NT2/D1 (cell line): ENCODE data around the gene APBA2.
A peak's percentile ranks its signal among the peaks of the same experiment; 100 is the strongest.

Experiments
- DNase-seq: peaks from one replicate; pipeline ENCODE4 v3.0.0-alpha.2; 2011; ENCODE audit warnings: low read depth, low spot score
- H3K27me3 ChIP-seq: 2 replicates; pipeline ENCODE4 v1.6.0; 2011; ENCODE audit warnings: mild to moderate bottlenecking; ENCODE audit not compliant: insufficient read length, insufficient read depth
- H3K36me3 ChIP-seq: 2 replicates; pipeline ENCODE4 v1.6.1; 2011; ENCODE audit warnings: mild to moderate bottlenecking, low read length, mixed read lengths; ENCODE audit not compliant: insufficient read depth, insufficient read length
- H3K4me1 ChIP-seq: 2 replicates; pipeline ENCODE4 v1.5.1; 2011; ENCODE audit not compliant: insufficient read depth, insufficient read length
- H3K4me3 ChIP-seq: 2 replicates; pipeline ENCODE4 v1.5.1; 2011; ENCODE audit warnings: low read depth; ENCODE audit not compliant: insufficient read length
- H3K9ac ChIP-seq: 2 replicates; pipeline ENCODE4 v1.6.0; 2011; ENCODE audit warnings: low read depth; ENCODE audit not compliant: insufficient read length
- H3K9me3 ChIP-seq: 2 replicates; pipeline ENCODE4 v1.5.1; 2011; ENCODE audit warnings: mild to moderate bottlenecking, low read length; ENCODE audit not compliant: insufficient read depth
- SUZ12 ChIP-seq: IDR thresholded peaks from 2 replicates; pipeline ENCODE4 v1.6.1; 2011; ENCODE audit not compliant: insufficient read length, insufficient read depth; ENCODE audit errors: extremely low read depth
- YY1 ChIP-seq: IDR thresholded peaks from 2 replicates; pipeline ENCODE4 v1.6.1; 2011; ENCODE audit not compliant: insufficient read length, insufficient read depth
- ZNF274 ChIP-seq: IDR thresholded peaks from 2 replicates; pipeline ENCODE4 v1.6.1; 2011; ENCODE audit warnings: mild to moderate bottlenecking, low read depth, low read length

APBA2 gene

DNA sequence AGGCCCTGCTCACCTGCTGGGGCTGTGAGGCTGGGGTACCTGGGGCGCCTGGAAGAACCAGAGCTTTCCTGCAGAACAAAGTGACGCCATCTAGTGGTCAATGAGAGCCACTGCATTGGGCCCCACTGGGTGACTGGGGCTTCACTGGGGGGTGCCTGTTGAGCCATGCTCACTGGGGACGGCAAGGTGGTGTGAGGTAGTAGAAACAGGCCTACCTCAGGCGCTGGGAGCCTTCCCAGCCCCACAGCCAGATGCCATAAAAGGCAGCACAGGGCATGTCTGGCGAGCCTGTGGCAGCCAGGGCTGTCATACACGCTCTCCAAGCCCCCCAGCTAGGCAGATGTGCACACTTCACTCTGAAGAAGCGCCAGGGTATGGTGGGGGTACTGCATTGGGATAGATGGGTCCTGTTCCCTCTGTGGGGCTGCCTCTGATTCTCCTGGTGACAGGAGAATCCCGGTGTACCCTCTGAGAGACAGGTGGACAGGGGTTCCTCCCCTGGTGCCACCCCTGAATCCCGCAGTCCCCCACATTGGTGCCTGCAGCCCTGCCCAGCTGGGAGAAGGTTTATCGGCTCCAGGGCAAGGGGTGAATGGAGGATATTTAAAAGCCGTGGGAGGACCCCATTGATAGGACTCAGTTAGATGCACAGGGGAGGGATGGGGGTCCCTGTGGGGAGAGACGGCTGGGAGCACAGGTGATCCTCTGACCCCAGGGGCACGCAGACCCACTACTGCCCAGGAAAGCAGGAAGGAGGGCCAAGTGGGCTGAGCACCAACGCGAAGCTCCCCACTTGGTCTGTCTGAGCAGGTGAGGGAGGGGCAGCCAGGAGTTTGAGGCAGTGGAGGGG lies 205.1 kb downstream of the APBA2 start:
- no peak for DNase-seq
- peaks cover 2% of the 10 kb centered on the region for H3K4me1 ChIP-seq
- no peak for TF ChIP-seq YY1
- no peak for TF ChIP-seq SUZ12
- TF ChIP-seq ZNF274, result no peak
- H3K9ac ChIP-seq, result peak overlapping the region; percentile 21
- H3K4me3 ChIP-seq, result no peak overlapping the region
- no peaks in the 10 kb centered on the region for H3K36me3 ChIP-seq
- H3K27me3 ChIP-seq, result no peaks in the 10 kb centered on the region
- no peaks in the 10 kb centered on the region for H3K9me3 ChIP-seq

GRCh38 chr15:29091666-29092065 lies 205.9 kb downstream of the APBA2 start:
- no peak overlapping the region for H3K9ac ChIP-seq
- no peaks in the 10 kb centered on the region for H3K9me3 ChIP-seq
- no peak for DNase-seq
- no peaks in the 10 kb centered on the region for H3K27me3 ChIP-seq
- no peak overlapping the region for H3K4me3 ChIP-seq
- peaks cover 2% of the 10 kb centered on the region for H3K4me1 ChIP-seq
- no peaks in the 10 kb centered on the region for H3K36me3 ChIP-seq
- no peak for TF ChIP-seq YY1
- no peak for TF ChIP-seq ZNF274
- TF ChIP-seq SUZ12, result no peak

GRCh38 chr15:29092376-29093064 lies 206.7 kb downstream of the APBA2 start:
- H3K27me3 ChIP-seq, result no peaks in the 10 kb centered on the region
- H3K4me1 ChIP-seq, result peaks cover 2% of the 10 kb centered on the region
- no peak overlapping the region for H3K9ac ChIP-seq
- DNase-seq, result no peak
- TF ChIP-seq YY1 (no peak), SUZ12 (no peak), ZNF274 (no peak)
- no peaks in the 10 kb centered on the region for H3K36me3 ChIP-seq
- H3K9me3 ChIP-seq, result no peaks in the 10 kb centered on the region
- no peak overlapping the region for H3K4me3 ChIP-seq

DNA sequence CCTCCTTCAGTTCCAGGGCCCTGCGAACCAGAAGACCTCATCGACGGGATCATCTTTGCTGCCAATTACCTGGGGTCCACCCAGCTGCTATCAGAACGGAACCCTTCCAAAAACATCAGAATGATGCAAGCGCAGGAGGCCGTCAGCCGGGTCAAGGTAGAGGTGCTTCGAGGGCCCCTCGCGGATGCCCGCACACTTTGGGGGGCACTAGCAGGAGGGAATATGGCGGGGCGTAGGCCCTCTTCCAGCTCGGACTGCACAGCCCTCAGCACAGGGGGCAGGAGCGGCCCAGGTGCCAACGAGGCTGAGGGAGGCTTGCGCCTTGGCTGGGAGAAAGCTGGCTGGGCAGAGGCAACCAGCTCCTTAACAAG lies 207.3 kb downstream of the APBA2 start:
- no peaks in the 10 kb centered on the region for H3K9me3 ChIP-seq
- H3K9ac ChIP-seq, result no peak overlapping the region
- no peak for TF ChIP-seq YY1
- TF ChIP-seq ZNF274, result no peak
- TF ChIP-seq SUZ12, result no peak
- DNase-seq, result no peak
- peaks cover 2% of the 10 kb centered on the region for H3K4me1 ChIP-seq
- no peaks in the 10 kb centered on the region for H3K27me3 ChIP-seq
- no peaks in the 10 kb centered on the region for H3K36me3 ChIP-seq
- H3K4me3 ChIP-seq, result no peak overlapping the region

DNA sequence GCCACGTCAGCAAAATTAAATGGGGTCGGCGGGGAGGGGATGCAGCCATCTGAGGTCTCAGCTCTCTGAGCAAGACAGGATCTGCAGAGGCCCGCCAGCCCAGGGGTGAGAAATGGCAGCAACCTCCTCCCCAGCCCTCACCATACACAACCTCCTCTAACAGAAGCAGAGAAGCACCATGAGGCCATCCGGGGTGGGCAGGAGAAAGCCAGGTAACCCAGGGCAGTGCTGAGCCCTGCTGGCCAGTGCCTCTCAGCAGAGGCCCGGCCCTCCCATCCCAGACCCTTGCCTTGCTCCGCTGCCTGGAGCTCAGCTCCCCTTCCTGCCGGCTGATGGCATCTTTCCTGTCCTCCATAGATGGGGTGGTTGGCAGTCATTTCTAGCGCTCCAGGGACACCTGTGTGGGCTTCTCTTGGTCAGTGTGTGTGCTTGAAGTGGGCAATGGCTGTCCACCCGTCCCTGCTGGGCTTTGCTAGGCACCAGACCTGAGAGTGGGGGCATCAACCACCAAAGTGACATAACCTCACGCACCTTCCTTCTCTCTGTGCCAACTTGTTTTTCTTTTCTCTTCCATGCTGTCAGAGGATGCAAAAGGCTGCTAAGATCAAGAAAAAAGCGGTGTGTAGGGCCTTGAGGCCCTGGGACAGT lies 208.0 kb downstream of the APBA2 start:
- Histone ChIP-seq H3K4me1 (peaks cover 2% of the 10 kb centered on the region), H3K27me3 (no peaks in the 10 kb centered on the region), H3K4me3 (no peak overlapping the region), H3K9me3 (no peaks in the 10 kb centered on the region), H3K9ac (no peak overlapping the region), H3K36me3 (peaks cover 2% of the 10 kb centered on the region)
- no peak for TF ChIP-seq SUZ12
- no peak for TF ChIP-seq ZNF274
- no peak for TF ChIP-seq YY1
- no peak for DNase-seq

DNA sequence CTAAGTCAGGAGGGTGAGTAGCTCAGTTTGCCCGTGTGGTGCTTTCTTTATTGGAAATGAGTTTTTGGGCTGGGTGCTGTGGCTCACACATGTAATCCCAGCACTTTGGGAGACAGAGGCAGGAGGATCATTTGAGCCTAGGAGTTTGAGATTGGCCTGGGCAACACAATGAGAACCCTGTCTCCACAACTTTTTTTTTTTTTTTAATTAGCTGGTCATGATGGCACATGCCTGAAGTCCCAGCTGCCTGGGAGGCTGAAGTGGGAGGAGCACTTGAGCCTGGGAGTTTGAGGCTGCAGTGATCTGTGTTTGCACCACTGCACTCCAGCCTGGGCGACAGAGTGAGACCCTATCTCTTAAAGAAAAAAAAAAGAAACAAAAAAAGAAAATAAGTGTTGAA lies 208.9 kb downstream of the APBA2 start:
- Histone ChIP-seq H3K36me3 (peaks cover 4% of the 10 kb centered on the region), H3K4me3 (no peak overlapping the region), H3K27me3 (no peaks in the 10 kb centered on the region), H3K9me3 (no peaks in the 10 kb centered on the region), H3K4me1 (peaks cover 2% of the 10 kb centered on the region), H3K9ac (no peak overlapping the region)
- TF ChIP-seq YY1 (no peak), SUZ12 (no peak), ZNF274 (no peak)
- DNase-seq, result no peak

DNA sequence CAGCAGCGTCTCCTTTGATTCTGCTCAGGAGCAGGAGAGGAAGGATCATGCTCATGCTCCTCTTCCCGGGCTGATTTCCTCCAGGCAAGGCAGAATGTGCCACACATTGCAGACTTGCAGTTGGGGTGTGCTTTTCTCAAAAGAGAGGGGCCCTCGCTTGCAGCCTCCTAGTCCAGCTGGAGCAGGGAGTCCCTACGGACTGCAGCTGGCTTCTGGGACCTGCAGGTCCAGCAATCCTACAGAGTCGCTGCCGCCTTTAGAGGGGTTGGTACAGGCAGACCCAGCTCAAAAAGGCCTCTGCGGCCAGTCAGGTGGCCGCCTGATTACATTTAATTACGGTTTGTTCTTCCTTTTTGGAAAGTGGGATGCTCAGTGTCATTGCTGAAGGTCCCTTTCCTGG lies 210.0 kb downstream of the APBA2 start:
- Histone ChIP-seq H3K9ac (no peak overlapping the region), H3K9me3 (no peaks in the 10 kb centered on the region), H3K4me3 (no peak overlapping the region), H3K27me3 (no peaks in the 10 kb centered on the region), H3K36me3 (peaks cover 4% of the 10 kb centered on the region), H3K4me1 (no peaks in the 10 kb centered on the region)
- DNase-seq, result no peak
- TF ChIP-seq SUZ12 (no peak), YY1 (no peak), ZNF274 (no peak)
